ENCODE data around the gene RBBP5. TPM values are rescaled to one million over a fixed set of nuclear protein-coding genes. Genes with fewer than 3 reads are reported as not detected.

RBBP5 gene
- total RNA-seq, 1 experiment from 2014 or later = 17.3 TPM

DNA sequence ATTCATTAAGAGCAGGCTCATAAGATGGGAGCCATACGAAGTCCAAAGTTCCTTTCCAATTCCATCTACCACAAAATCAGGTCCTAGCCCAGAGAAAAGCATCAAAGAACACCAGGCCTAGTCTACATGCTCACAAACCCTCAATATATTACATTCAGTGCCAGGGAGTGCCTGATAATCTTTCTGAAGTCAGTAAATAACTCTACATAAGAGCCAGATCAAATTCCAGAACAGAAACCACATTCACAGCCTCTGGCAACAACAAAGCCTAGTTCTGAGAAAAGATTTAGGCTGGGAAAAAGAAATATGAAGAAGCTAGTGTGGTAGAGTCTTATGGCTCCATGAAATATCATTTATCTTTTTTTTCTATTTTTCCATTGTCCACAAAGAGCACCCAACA lies 40.5 kb upstream of the RBBP5 start:
- Histone ChIP-seq H2BK20ac (ENCODE audit: low read depth, low read length, poor library complexity, severe bottlenecking) (no peak overlapping the region), H4K91ac (ENCODE audit: insufficient read length, low read depth, low read length) (no peak overlapping the region), H3K23ac (ENCODE audit: insufficient read length, low read depth, low read length) (no peak overlapping the region), H4K8ac (replicated peaks; ENCODE audit: insufficient read length, low read depth, low read length) (no peak overlapping the region), H3K9ac (ENCODE audit: extremely low read depth, insufficient read length, low read length) (no peak overlapping the region), H3K4me1 (ENCODE audit: insufficient read depth, low read length) (no peaks in the 10 kb centered on the region), H2AFZ (ENCODE audit: low read length) (no peak overlapping the region), H3K56ac (ENCODE audit: insufficient read length, low read depth, low read length) (no peak overlapping the region), H4K5ac (ENCODE audit: insufficient read length, low read depth, low read length) (no peak overlapping the region), H3K27ac (ENCODE audit: insufficient read length, low read depth, low read length) (no peak overlapping the region), H3K9me3 (ENCODE audit: control insufficient read depth, low read depth, low read length) (no peaks in the 10 kb centered on the region), H2BK12ac (ENCODE audit: insufficient read length, low read depth, low read length) (no peak overlapping the region), H3K79me2 (ENCODE audit: insufficient read depth, low read length) (no peaks in the 10 kb centered on the region), H3K27me3 (ENCODE audit: insufficient read depth, low read length) (no peaks in the 10 kb centered on the region), H3K23me2 (ENCODE audit: insufficient read length, low read depth, low read length, poor library complexity, severe bottlenecking) (no peaks in the 10 kb centered on the region), H3K4ac (ENCODE audit: low read depth, low read length) (no peak overlapping the region), H2BK120ac (ENCODE audit: low read depth, low read length, poor library complexity, severe bottlenecking) (no peak overlapping the region), H3K18ac (ENCODE audit: insufficient read length, low read depth, low read length) (no peak overlapping the region), H3K79me1 (ENCODE audit: insufficient read depth, low read depth, low read length, poor library complexity, severe bottlenecking) (no peaks in the 10 kb centered on the region), H3K4me2 (ENCODE audit: insufficient read depth, insufficient read length, low read length) (no peak overlapping the region), H2AK5ac (ENCODE audit: insufficient read length, low read length) (no peak overlapping the region), H2BK5ac (ENCODE audit: insufficient read length, low read length) (no peak overlapping the region), H4K20me1 (ENCODE audit: control insufficient read depth, insufficient read depth, insufficient read length) (no peaks in the 10 kb centered on the region), H3T11ph (ENCODE audit: low read length) (no peak overlapping the region), H3K14ac (ENCODE audit: insufficient read depth, low read length) (no peak overlapping the region), H2BK15ac (ENCODE audit: low read depth, low read length) (no peak overlapping the region)
- Mint-ChIP-seq H3K9me3 (peaks cover 5 to 6% of the 10 kb centered on the region in 2 experiments; a peak in 3 of 5 replicates), H3K36me3 (ENCODE audit: insufficient read depth in 1 of 3, low read depth in 3 of 3) (peaks cover 52 to 80% (median 70%) of the 10 kb centered on the region in 3 experiments), H3K4me3 (no peak overlapping the region), H3K4me1 (no peaks in the 10 kb centered on the region), H3K27ac (no peak overlapping the region), H3K27me3 (ENCODE audit: low read depth) (no peaks in the 10 kb centered on the region)
- TF ChIP-seq, protein P1, sequence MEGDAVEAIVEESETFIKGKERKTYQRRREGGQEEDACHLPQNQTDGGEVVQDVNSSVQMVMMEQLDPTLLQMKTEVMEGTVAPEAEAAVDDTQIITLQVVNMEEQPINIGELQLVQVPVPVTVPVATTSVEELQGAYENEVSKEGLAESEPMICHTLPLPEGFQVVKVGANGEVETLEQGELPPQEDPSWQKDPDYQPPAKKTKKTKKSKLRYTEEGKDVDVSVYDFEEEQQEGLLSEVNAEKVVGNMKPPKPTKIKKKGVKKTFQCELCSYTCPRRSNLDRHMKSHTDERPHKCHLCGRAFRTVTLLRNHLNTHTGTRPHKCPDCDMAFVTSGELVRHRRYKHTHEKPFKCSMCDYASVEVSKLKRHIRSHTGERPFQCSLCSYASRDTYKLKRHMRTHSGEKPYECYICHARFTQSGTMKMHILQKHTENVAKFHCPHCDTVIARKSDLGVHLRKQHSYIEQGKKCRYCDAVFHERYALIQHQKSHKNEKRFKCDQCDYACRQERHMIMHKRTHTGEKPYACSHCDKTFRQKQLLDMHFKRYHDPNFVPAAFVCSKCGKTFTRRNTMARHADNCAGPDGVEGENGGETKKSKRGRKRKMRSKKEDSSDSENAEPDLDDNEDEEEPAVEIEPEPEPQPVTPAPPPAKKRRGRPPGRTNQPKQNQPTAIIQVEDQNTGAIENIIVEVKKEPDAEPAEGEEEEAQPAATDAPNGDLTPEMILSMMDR (conservative IDR thresholded peaks at IDR 0.05) = no peak
- DNase-seq = no peak
- WGBS (ENCODE audit: extremely low coverage, insufficient read length, low lambda C conversion rate) = no CpG with 5 or more reads among the region's 1 CpG
